Neural progenitor cell (in vitro differentiated cells): ENCODE data around the gene PACS1. TPM values are rescaled to one million over a fixed set of nuclear protein-coding genes. Genes with fewer than 3 reads are reported as not detected.
A peak's percentile ranks its signal among the peaks of the same experiment; 100 is the strongest.

Source experiments
- DNase-seq: peaks from one replicate; pipeline ENCODE4 v3.0.0-alpha.2; 2016; ENCODE audit warnings: low spot score
- H2AFZ ChIP-seq: fragments of 200-600 bp; sonication (generic); replicated peaks from 2 replicates; pipeline ENCODE4 v1.6.1; 2016; ENCODE audit warnings: antibody characterized with exemption
- H3F3A ChIP-seq: fragments of 200-600 bp; sonication (generic); 2 replicates; pipeline ENCODE4 v1.6.1; 2016; ENCODE audit warnings: antibody characterized with exemption, low read depth
- H3K27ac ChIP-seq: fragments of 200-600 bp; sonication (generic); 2 replicates; pipeline ENCODE4 v1.5.1; 2016; ENCODE audit warnings: mild to moderate bottlenecking
- H3K27me3 ChIP-seq: fragments of 200-600 bp; sonication (generic); 2 replicates; pipeline ENCODE4 v1.6.1; 2016; ENCODE audit warnings: mild to moderate bottlenecking, moderate library complexity
- H3K36me3 ChIP-seq: fragments of 200-600 bp; sonication (generic); 2 replicates; pipeline ENCODE4 v1.5.1; 2016
- H3K4me1 ChIP-seq: fragments of 200-600 bp; sonication (generic); 2 replicates; pipeline ENCODE4 v1.6.1; 2016; ENCODE audit warnings: mixed run types
- H3K4me2 ChIP-seq: fragments of 200-600 bp; sonication (generic); 2 replicates; pipeline ENCODE4 v1.6.1; 2016
- H3K4me3 ChIP-seq: fragments of 200-600 bp; sonication (generic); 2 replicates; pipeline ENCODE4 v1.5.1; 2016
- H3K79me2 ChIP-seq: fragments of 200-600 bp; sonication (generic); 2 replicates; pipeline ENCODE4 v1.6.1; 2016; ENCODE audit warnings: low read depth
- H3K9ac ChIP-seq: fragments of 200-600 bp; sonication (generic); 2 replicates; pipeline ENCODE4 v1.6.1; 2016
- H3K9me3 ChIP-seq: fragments of 200-600 bp; sonication (generic); 2 replicates; pipeline ENCODE4 v1.5.1; 2016; ENCODE audit warnings: low read depth
- H4K20me1 ChIP-seq: fragments of 200-600 bp; sonication (generic); 2 replicates; pipeline ENCODE4 v1.6.1; 2016; ENCODE audit warnings: low read depth
- H3K27ac Mint-ChIP-seq: 3 replicates; pipeline ENCODE4 v1.8.0; 2021; ENCODE audit warnings: mixed read lengths
- H3K27me3 Mint-ChIP-seq: 2 replicates; pipeline ENCODE4 v1.8.0; 2022; ENCODE audit warnings: low read depth, mild to moderate bottlenecking, inconsistent platforms, moderate library complexity, mixed read lengths; ENCODE audit not compliant: insufficient read depth
- H3K36me3 Mint-ChIP-seq: 3 replicates; pipeline ENCODE4 v1.8.0; 2021; ENCODE audit warnings: mixed read lengths
- H3K4me1 Mint-ChIP-seq: 3 replicates; pipeline ENCODE4 v1.8.0; 2021; ENCODE audit warnings: mixed read lengths
- H3K4me3 Mint-ChIP-seq: 3 replicates; pipeline ENCODE4 v1.8.0; 2021; ENCODE audit warnings: mild to moderate bottlenecking, moderate library complexity, mixed read lengths
- H3K9me3 Mint-ChIP-seq: 3 replicates; pipeline ENCODE4 v1.8.0; 2020; ENCODE audit warnings: mixed read lengths
- EZH2 ChIP-seq: fragments of 200-600 bp; sonication (generic); IDR thresholded peaks from 2 replicates; pipeline ENCODE4 v1.6.1; 2017; ENCODE audit warnings: antibody characterized with exemption, mild to moderate bottlenecking, moderate library complexity
- EZH2phosphoT487 ChIP-seq: fragments of 200-600 bp; sonication (generic); IDR thresholded peaks from 2 replicates; pipeline ENCODE4 v1.6.1; 2017; ENCODE audit warnings: antibody characterized with exemption
- total RNA-seq: library from RNA; depleted of rRNA; stranded (reverse); fragments of >200 nt; gene quantifications from 2 replicates; pipeline ENCODE4 v1.2.3, GENCODE V29; 2015; ENCODE audit warnings: low replicate concordance
- TF ChIP-seq, protein P1 (sequence below): fragments of 200-600 bp; sonication (generic); IDR thresholded peaks from 2 replicates; pipeline ENCODE4 v1.5.1; 2017; ENCODE audit warnings: antibody characterized with exemption, mild to moderate bottlenecking

Gene PACS1
- total RNA-seq, 1 donor from 2014 or later = 13.4 TPM

DNA sequence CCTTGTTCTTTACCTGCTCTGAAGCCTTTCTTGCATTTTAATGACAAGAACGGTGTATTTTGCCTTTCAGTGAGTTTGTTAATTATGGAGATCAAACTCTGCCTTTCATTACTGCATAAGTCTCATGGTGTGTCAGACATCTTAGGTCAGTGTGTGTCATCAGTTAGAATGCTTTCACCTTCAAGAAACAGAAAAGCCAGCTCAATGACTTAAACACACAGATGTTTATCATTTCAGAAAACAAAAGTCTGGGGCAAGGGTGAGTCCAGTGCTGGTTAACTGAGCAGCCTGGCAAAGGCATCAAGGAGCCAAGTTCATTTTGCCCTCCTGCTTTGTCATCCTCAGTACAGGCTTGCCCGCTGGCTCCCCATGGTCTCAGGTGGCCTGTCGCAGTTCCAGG lies 54.5 kb downstream of the PACS1 start:
- no peaks in the 10 kb centered on the region for H3K79me2 ChIP-seq
- no peak overlapping the region for H3K4me3 ChIP-seq
- no peaks in the 10 kb centered on the region for H3K9me3 ChIP-seq
- H3K4me1 ChIP-seq = peaks cover 11% of the 10 kb centered on the region
- H3F3A ChIP-seq = peaks cover 15% of the 10 kb centered on the region
- H4K20me1 ChIP-seq = no peaks in the 10 kb centered on the region
- peaks cover 45% of the 10 kb centered on the region for H3K4me1 Mint-ChIP-seq
- no peak overlapping the region for H3K4me3 Mint-ChIP-seq
- H3K9me3 Mint-ChIP-seq = no peaks in the 10 kb centered on the region
- no peak for DNase-seq
- H3K27me3 ChIP-seq = no peaks in the 10 kb centered on the region
- H3K36me3 ChIP-seq = no peaks in the 10 kb centered on the region
- no peak overlapping the region for H3K27ac ChIP-seq
- H2AFZ ChIP-seq = no peak overlapping the region
- H3K9ac ChIP-seq = no peak overlapping the region
- H3K27me3 Mint-ChIP-seq = no peaks in the 10 kb centered on the region
- no peak overlapping the region for H3K4me2 ChIP-seq
- TF ChIP-seq EZH2phosphoT487 (no peak), EZH2 (no peak)
- TF ChIP-seq, protein P1, sequence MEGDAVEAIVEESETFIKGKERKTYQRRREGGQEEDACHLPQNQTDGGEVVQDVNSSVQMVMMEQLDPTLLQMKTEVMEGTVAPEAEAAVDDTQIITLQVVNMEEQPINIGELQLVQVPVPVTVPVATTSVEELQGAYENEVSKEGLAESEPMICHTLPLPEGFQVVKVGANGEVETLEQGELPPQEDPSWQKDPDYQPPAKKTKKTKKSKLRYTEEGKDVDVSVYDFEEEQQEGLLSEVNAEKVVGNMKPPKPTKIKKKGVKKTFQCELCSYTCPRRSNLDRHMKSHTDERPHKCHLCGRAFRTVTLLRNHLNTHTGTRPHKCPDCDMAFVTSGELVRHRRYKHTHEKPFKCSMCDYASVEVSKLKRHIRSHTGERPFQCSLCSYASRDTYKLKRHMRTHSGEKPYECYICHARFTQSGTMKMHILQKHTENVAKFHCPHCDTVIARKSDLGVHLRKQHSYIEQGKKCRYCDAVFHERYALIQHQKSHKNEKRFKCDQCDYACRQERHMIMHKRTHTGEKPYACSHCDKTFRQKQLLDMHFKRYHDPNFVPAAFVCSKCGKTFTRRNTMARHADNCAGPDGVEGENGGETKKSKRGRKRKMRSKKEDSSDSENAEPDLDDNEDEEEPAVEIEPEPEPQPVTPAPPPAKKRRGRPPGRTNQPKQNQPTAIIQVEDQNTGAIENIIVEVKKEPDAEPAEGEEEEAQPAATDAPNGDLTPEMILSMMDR = no peak
- no peaks in the 10 kb centered on the region for H3K36me3 Mint-ChIP-seq
- no peak overlapping the region for H3K27ac Mint-ChIP-seq

DNA sequence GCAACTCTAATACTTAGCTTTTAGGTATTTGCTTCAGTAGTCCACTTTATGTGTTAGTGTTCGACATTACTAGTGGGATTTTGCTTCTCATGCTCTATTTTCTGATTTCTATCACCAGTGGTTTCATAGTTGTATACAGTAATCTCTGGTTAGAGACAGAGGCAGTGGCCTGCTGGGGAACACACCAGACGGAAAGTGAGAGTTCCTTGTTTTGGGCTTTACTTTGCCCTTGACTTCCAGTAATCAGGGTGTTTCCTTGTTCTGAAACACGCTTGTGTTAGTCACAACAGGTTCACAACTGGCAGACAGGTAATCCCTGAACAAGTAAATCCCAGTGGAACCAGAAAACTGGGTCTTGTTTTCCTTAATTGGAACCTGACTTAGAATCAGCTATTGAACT lies 56.0 kb downstream of the PACS1 start:
- Histone ChIP-seq H3F3A (peaks cover 8% of the 10 kb centered on the region), H3K9me3 (no peaks in the 10 kb centered on the region), H3K9ac (no peak overlapping the region), H3K36me3 (no peaks in the 10 kb centered on the region), H3K4me2 (no peak overlapping the region), H3K27ac (no peak overlapping the region), H3K27me3 (no peaks in the 10 kb centered on the region), H4K20me1 (no peaks in the 10 kb centered on the region), H3K4me3 (no peak overlapping the region), H2AFZ (no peak overlapping the region), H3K4me1 (peaks cover 9% of the 10 kb centered on the region), H3K79me2 (no peaks in the 10 kb centered on the region)
- Mint-ChIP-seq H3K27ac (no peak overlapping the region), H3K4me3 (no peak overlapping the region), H3K9me3 (no peaks in the 10 kb centered on the region), H3K27me3 (no peaks in the 10 kb centered on the region), H3K36me3 (no peaks in the 10 kb centered on the region), H3K4me1 (peaks cover 32% of the 10 kb centered on the region)
- TF ChIP-seq EZH2phosphoT487 (no peak), EZH2 (no peak)
- TF ChIP-seq, protein P1 = no peak
- no peak for DNase-seq

GRCh38 chr11:66126808-66127555 lies 56.9 kb downstream of the PACS1 start:
- H3K9me3 ChIP-seq = no peaks in the 10 kb centered on the region
- no peak overlapping the region for H3K4me3 ChIP-seq
- H3K27me3 ChIP-seq = no peaks in the 10 kb centered on the region
- Mint-ChIP-seq H3K4me1 (peaks cover 26% of the 10 kb centered on the region), H3K4me3 (peak overlapping the region; percentile 27), H3K9me3 (no peaks in the 10 kb centered on the region), H3K27ac (peak overlapping the region; percentile 90), H3K27me3 (peaks cover 2% of the 10 kb centered on the region), H3K36me3 (no peaks in the 10 kb centered on the region)
- TF ChIP-seq, protein P1 = no peak
- TF ChIP-seq EZH2 = no peak
- no peak for TF ChIP-seq EZH2phosphoT487
- no peak overlapping the region for H3K27ac ChIP-seq
- DNase-seq = no peak
- H3K79me2 ChIP-seq = no peaks in the 10 kb centered on the region
- H3F3A ChIP-seq = peaks cover 9% of the 10 kb centered on the region
- H3K9ac ChIP-seq = no peak overlapping the region
- no peaks in the 10 kb centered on the region for H4K20me1 ChIP-seq
- no peak overlapping the region for H3K4me2 ChIP-seq
- no peak overlapping the region for H2AFZ ChIP-seq
- no peaks in the 10 kb centered on the region for H3K36me3 ChIP-seq
- peaks cover 9% of the 10 kb centered on the region for H3K4me1 ChIP-seq
